DOHH2 (cell line): ENCODE results near the gene PRMT1.
"Not testable (repeated sequence)": the region's sequence is repeated elsewhere in the genome, so short reads cannot be mapped to it uniquely, and the experiment has no call there.

ENCODE experiments used
- H3F3A ChIP-seq: fragments of 200-600 bp; sonication (generic), shearing (Covaris generic); 2 replicates; pipeline ENCODE4 v1.6.0; 2016; ENCODE audit warnings: antibody characterized with exemption, mild to moderate bottlenecking; ENCODE audit not compliant: control insufficient read depth, insufficient read depth
- H3K27ac ChIP-seq: fragments of 200-600 bp; sonication (generic); 2 replicates; pipeline ENCODE4 v1.5.1; 2014; ENCODE audit warnings: low read depth, mild to moderate bottlenecking, low read length, moderate library complexity
- H3K27me3 ChIP-seq: fragments of 200-600 bp; sonication (generic); 2 replicates; pipeline ENCODE4 v1.6.1; 2014; ENCODE audit warnings: mild to moderate bottlenecking, low read length, mixed read lengths; ENCODE audit not compliant: control insufficient read depth
- H3K36me3 ChIP-seq: fragments of 200-600 bp; sonication (generic); 2 replicates; pipeline ENCODE4 v1.6.1; 2014; ENCODE audit warnings: mild to moderate bottlenecking, low read length, moderate library complexity, mixed read lengths; ENCODE audit not compliant: control insufficient read depth
- H3K4me1 ChIP-seq: fragments of 200-600 bp; sonication (generic); 2 replicates; pipeline ENCODE4 v1.6.1; 2014; ENCODE audit warnings: mild to moderate bottlenecking, low read length, mixed read lengths; ENCODE audit not compliant: control insufficient read depth
- H3K4me2 ChIP-seq: fragments of 200-600 bp; sonication (generic); 2 replicates; pipeline ENCODE4 v1.6.0; 2014; ENCODE audit warnings: mild to moderate bottlenecking, low read length, moderate library complexity
- H3K4me3 ChIP-seq: fragments of 200-600 bp; sonication (generic); 2 replicates; pipeline ENCODE4 v1.5.1; 2014; ENCODE audit warnings: mild to moderate bottlenecking, low read length, mixed read lengths
- H3K79me2 ChIP-seq: fragments of 200-600 bp; sonication (generic); 2 replicates; pipeline ENCODE4 v1.6.1; 2014; ENCODE audit warnings: mild to moderate bottlenecking, low read length, mixed read lengths; ENCODE audit not compliant: control insufficient read depth
- H3K9me2 ChIP-seq: fragments of 200-600 bp; sonication (generic); replicated peaks from 2 replicates; pipeline ENCODE4 v1.6.1; 2014; ENCODE audit warnings: mild to moderate bottlenecking, low read length, mixed read lengths; ENCODE audit not compliant: control insufficient read depth
- H3K9me3 ChIP-seq: fragments of 200-600 bp; sonication (generic); 2 replicates; pipeline ENCODE4 v1.6.1; 2014; ENCODE audit warnings: antibody characterized with exemption, low read length, mixed read lengths; ENCODE audit not compliant: control insufficient read depth, insufficient read depth
- H4K20me1 ChIP-seq: fragments of 200-600 bp; sonication (generic); 2 replicates; pipeline ENCODE4 v1.6.0; 2014; ENCODE audit warnings: low read depth, mild to moderate bottlenecking, antibody characterized with exemption, low read length, moderate library complexity; ENCODE audit not compliant: control insufficient read depth, insufficient read depth
- EZH2phosphoT487 ChIP-seq: fragments of 200-600 bp; sonication (generic); IDR thresholded peaks from 2 replicates; pipeline ENCODE4 v1.6.1; 2017; ENCODE audit warnings: borderline replicate concordance, mild to moderate bottlenecking, antibody characterized with exemption, low read length, moderate library complexity, mixed read lengths
- TF ChIP-seq, protein P1 (sequence below): fragments of 200-600 bp; sonication (generic); IDR thresholded peaks from one replicate; pipeline ENCODE4 v1.5.1; 2014; ENCODE audit warnings: antibody characterized with exemption, mild to moderate bottlenecking, low read depth, low read length; ENCODE audit not compliant: poor library complexity, severe bottlenecking

PRMT1 gene

DNA sequence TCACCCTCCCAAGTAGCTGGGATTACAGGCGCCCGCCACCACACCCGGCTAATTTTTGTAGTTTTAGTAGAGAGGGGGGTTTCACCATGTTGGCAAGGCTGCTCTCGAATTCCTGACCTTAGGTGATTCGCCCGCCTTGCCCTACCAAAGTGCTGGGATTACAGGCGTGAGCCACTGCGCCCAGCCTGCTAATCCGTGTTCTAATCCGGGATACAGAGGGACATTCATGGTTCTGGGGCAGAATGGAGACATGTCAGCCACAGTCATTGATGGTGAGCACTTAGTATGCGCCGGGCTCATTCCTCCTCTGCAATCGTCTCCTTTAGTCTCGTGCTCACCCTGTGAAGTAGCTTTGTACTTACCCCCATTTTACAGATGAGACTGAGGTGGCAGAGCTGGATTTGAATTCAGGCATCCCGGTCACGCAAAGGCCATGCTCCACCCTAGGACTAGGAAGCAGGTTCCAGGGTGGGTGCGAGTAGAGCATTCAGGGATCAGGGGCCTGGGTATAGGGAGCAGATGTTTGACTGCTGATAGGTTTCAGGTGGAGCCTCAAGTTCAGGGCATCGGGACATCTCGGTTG lies 45.4 kb upstream of the PRMT1 start:
- H3K27me3 ChIP-seq: peaks cover 3% of the 10 kb centered on the region; the same call in 1 of the 2 replicates
- TF ChIP-seq, protein P1, sequence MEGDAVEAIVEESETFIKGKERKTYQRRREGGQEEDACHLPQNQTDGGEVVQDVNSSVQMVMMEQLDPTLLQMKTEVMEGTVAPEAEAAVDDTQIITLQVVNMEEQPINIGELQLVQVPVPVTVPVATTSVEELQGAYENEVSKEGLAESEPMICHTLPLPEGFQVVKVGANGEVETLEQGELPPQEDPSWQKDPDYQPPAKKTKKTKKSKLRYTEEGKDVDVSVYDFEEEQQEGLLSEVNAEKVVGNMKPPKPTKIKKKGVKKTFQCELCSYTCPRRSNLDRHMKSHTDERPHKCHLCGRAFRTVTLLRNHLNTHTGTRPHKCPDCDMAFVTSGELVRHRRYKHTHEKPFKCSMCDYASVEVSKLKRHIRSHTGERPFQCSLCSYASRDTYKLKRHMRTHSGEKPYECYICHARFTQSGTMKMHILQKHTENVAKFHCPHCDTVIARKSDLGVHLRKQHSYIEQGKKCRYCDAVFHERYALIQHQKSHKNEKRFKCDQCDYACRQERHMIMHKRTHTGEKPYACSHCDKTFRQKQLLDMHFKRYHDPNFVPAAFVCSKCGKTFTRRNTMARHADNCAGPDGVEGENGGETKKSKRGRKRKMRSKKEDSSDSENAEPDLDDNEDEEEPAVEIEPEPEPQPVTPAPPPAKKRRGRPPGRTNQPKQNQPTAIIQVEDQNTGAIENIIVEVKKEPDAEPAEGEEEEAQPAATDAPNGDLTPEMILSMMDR: no peak
- TF ChIP-seq EZH2phosphoT487: no peak
- peaks cover 5% of the 10 kb centered on the region; the same call in 1 of the 2 replicates for H3K36me3 ChIP-seq
- H3K4me3 ChIP-seq: no peak overlapping the region
- H4K20me1 ChIP-seq: no peaks in the 10 kb centered on the region
- no peaks in the 10 kb centered on the region for H3K4me1 ChIP-seq
- H3K9me3 ChIP-seq: no peaks in the 10 kb centered on the region
- H3F3A ChIP-seq: no peaks in the 10 kb centered on the region
- H3K9me2 ChIP-seq: no peaks in the 10 kb centered on the region
- no peak overlapping the region for H3K27ac ChIP-seq
- no peaks in the 10 kb centered on the region for H3K79me2 ChIP-seq
- H3K4me2 ChIP-seq: no peak overlapping the region

- no peaks in the 10 kb centered on the region; the same call in 1 of the 2 replicates for H3K36me3 ChIP-seq
- no peaks in the 10 kb centered on the region for H3K79me2 ChIP-seq
- TF ChIP-seq, protein P1: no peak
- no peak for TF ChIP-seq EZH2phosphoT487
- H3K4me2 ChIP-seq: no peak overlapping the region
- H3K27me3 ChIP-seq: peaks cover 6% of the 10 kb centered on the region; the same call in 1 of the 2 replicates
- no peak overlapping the region for H3K4me3 ChIP-seq
- H3K4me1 ChIP-seq: peaks cover 1% of the 10 kb centered on the region
- H3K9me3 ChIP-seq: no peaks in the 10 kb centered on the region
- no peaks in the 10 kb centered on the region for H3F3A ChIP-seq
- H4K20me1 ChIP-seq: no peaks in the 10 kb centered on the region
- no peak overlapping the region for H3K27ac ChIP-seq
- H3K9me2 ChIP-seq: no peaks in the 10 kb centered on the region
These were observed 44.5 kb upstream of the PRMT1 start for GRCh38 chr19:49632576-49632975.

GRCh38 chr19:49633273-49633672 lies 43.8 kb upstream of the PRMT1 start:
- H3K9me2 ChIP-seq, H3F3A ChIP-seq, H3K36me3 ChIP-seq, H3K9me3 ChIP-seq, H3K79me2 ChIP-seq, H3K27ac ChIP-seq, H4K20me1 ChIP-seq, H3K4me1 ChIP-seq, H3K4me3 ChIP-seq, H3K4me2 ChIP-seq: not testable (repeated sequence)
- H3K27me3 ChIP-seq: peaks cover 12% of the 10 kb centered on the region

DNA sequence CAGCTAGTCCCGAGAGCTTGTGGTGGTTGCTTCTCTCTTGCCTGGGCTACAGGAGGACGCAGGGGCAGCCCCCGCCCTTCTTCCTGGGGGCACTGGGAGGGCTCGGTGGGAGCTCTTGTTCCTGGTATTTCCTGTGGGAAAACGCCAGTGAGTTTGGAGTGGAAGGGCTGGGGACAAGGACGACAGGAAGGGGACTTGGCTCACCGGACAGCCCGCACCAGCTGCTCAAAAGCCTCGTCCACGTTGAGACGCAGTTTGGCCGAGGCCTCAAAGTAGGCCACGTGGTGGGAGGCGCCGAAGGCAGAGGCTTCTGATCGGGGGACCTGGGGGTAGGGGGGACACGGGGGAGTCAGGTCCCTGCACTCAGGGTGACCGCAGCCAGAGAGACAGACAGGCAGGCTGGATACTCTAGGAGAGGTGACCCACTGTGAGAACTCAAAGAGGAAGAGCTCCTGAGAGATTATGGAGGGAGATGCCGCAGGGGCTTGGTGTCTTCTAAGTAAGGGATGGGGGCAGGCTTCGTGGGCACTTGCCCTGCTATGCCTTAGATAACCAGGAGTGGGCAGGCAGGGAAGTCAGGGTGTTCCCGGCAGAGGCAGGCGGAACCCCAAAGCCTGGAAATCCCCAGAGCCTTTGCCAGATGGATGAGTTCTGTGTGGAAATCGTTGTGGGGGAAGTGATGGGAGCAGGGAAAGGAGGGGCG lies 41.4 kb upstream of the PRMT1 start:
- TF ChIP-seq EZH2phosphoT487: no peak
- TF ChIP-seq, protein P1: no peak
- Histone ChIP-seq H3K27ac (no peak overlapping the region), H3K4me2 (no peak overlapping the region)

More for the DNA sequence above, 41.4 kb upstream of the PRMT1 start:
- peaks cover 19% of the 10 kb centered on the region for H3K4me1 ChIP-seq
- H3F3A ChIP-seq: peaks cover under 1% of the 10 kb centered on the region
- H3K79me2 ChIP-seq: peaks cover under 1% of the 10 kb centered on the region
- no peak overlapping the region for H3K4me3 ChIP-seq
- no peaks in the 10 kb centered on the region for H3K9me2 ChIP-seq
- H3K36me3 ChIP-seq: peaks cover under 1% of the 10 kb centered on the region; the same call in 1 of the 2 replicates
- peaks cover 19% of the 10 kb centered on the region for H3K27me3 ChIP-seq
- H4K20me1 ChIP-seq: no peaks in the 10 kb centered on the region
- no peaks in the 10 kb centered on the region for H3K9me3 ChIP-seq
